ENCODE data around the gene GPD1L. TPM values are rescaled to one million over a fixed set of nuclear protein-coding genes. Genes with fewer than 3 reads are reported as not detected.

GPD1L gene
- total RNA-seq, 2 experiments from 2014 or later, result 6.6 to 10.1 TPM

GRCh38 chr3:32202496-32202895 is 96.1 kb downstream of the GPD1L start:
- intact Hi-C loops (cut with DNase I, micrococcal nuclease), result no loop called here
- ChIA-PET CTCF (interaction anchor here (0.6 kb wide), 1 partner anchor 43 kb away, joined by 3 read pairs; no protein-coding TSS in a partner anchor), POLR2A (no interaction called here)
- no peaks in the 10 kb centered on the region for H3K4me1 Mint-ChIP-seq
- no peaks in the 10 kb centered on the region for H3K9me3 Mint-ChIP-seq (ENCODE audit: low read depth)
- H3K4me3 Mint-ChIP-seq, result no peak overlapping the region
- H3K27ac Mint-ChIP-seq, result no peak overlapping the region
- ATAC-seq, result no peak
- H3K27me3 Mint-ChIP-seq, result peaks cover 3% of the 10 kb centered on the region
- DNase-seq, result no peak
- H3K36me3 Mint-ChIP-seq (ENCODE audit: low read depth), result no peaks in the 10 kb centered on the region

GRCh38 chr3:32203854-32204253 is 97.4 kb downstream of the GPD1L start:
- intact Hi-C loops (cut with DNase I, micrococcal nuclease), result no loop called here
- Mint-ChIP-seq H3K4me1 (no peaks in the 10 kb centered on the region), H3K27ac (no peak overlapping the region), H3K9me3 (ENCODE audit: low read depth) (no peaks in the 10 kb centered on the region), H3K27me3 (peaks cover 3% of the 10 kb centered on the region), H3K4me3 (no peak overlapping the region), H3K36me3 (ENCODE audit: low read depth) (no peaks in the 10 kb centered on the region)
- ChIA-PET CTCF (no interaction called here), POLR2A (no interaction called here)
- DNase-seq (no peak), ATAC-seq (no peak)

GRCh38 chr3:32208447-32208846 is 102.0 kb downstream of the GPD1L start:
- no peaks in the 10 kb centered on the region for H3K4me1 Mint-ChIP-seq
- intact Hi-C loops (cut with DNase I, micrococcal nuclease), result no loop called here
- ChIA-PET CTCF (interaction anchor here (1.2 to 1.6 kb wide), 2 partner anchors 31 to 39 kb away, joined by 4 to 5 read pairs; no protein-coding TSS in a partner anchor), POLR2A (no interaction called here)
- ATAC-seq, result no peak
- H3K9me3 Mint-ChIP-seq (ENCODE audit: low read depth), result no peaks in the 10 kb centered on the region
- H3K36me3 Mint-ChIP-seq (ENCODE audit: low read depth), result no peaks in the 10 kb centered on the region
- no peak overlapping the region for H3K4me3 Mint-ChIP-seq
- peaks cover 3% of the 10 kb centered on the region for H3K27me3 Mint-ChIP-seq
- H3K27ac Mint-ChIP-seq, result no peak overlapping the region
- no peak for DNase-seq

- Mint-ChIP-seq H3K9me3 (ENCODE audit: low read depth) (peaks cover 9% of the 10 kb centered on the region), H3K4me1 (no peaks in the 10 kb centered on the region), H3K27me3 (no peaks in the 10 kb centered on the region), H3K4me3 (no peak overlapping the region), H3K27ac (no peak overlapping the region), H3K36me3 (ENCODE audit: low read depth) (no peaks in the 10 kb centered on the region)
- ChIA-PET CTCF (interaction anchor here (1.2 to 1.4 kb wide), 4 partner anchors 9 to 42 kb away, joined by 3 to 6 read pairs (median 3); no protein-coding TSS in a partner anchor), POLR2A (no interaction called here)
- intact Hi-C loops (cut with DNase I, micrococcal nuclease), result no loop called here
- no peak for ATAC-seq
- DNase-seq, result no peak
Observed at GRCh38 chr3:32215185-32215584, 108.8 kb downstream of the GPD1L start.

GRCh38 chr3:32216172-32216783 is 109.9 kb downstream of the GPD1L start:
- ChIA-PET POLR2A (interaction anchor here (0.6 kb wide), 1 partner anchor 95 kb away, joined by 3 read pairs; no protein-coding TSS in a partner anchor), CTCF (interaction anchor here (1.2 to 1.4 kb wide), 3 partner anchors 8 to 39 kb away, joined by 3 to 6 read pairs (median 3); no protein-coding TSS in a partner anchor)
- Mint-ChIP-seq H3K4me3 (no peak overlapping the region), H3K27ac (no peak overlapping the region), H3K9me3 (ENCODE audit: low read depth) (peaks cover 9% of the 10 kb centered on the region), H3K36me3 (ENCODE audit: low read depth) (no peaks in the 10 kb centered on the region), H3K4me1 (no peaks in the 10 kb centered on the region), H3K27me3 (no peaks in the 10 kb centered on the region)
- ATAC-seq, result no peak
- intact Hi-C loops (cut with DNase I, micrococcal nuclease), result no loop called here
- DNase-seq, result no peak

- Mint-ChIP-seq H3K9me3 (ENCODE audit: low read depth) (peaks cover 9% of the 10 kb centered on the region), H3K4me1 (no peaks in the 10 kb centered on the region), H3K36me3 (ENCODE audit: low read depth) (no peaks in the 10 kb centered on the region), H3K4me3 (no peak overlapping the region), H3K27me3 (no peaks in the 10 kb centered on the region), H3K27ac (no peak overlapping the region)
- ChIA-PET POLR2A (no interaction called here), CTCF (interaction anchor here (0.6 to 1.3 kb wide), 2 partner anchors 23 to 563 kb away, joined by 3 read pairs; no protein-coding TSS in a partner anchor)
- no peak for DNase-seq
- no peak for ATAC-seq
- intact Hi-C loops (cut with DNase I, micrococcal nuclease), result no loop called here
Observed at GRCh38 chr3:32217339-32217738, 110.9 kb downstream of the GPD1L start.

Other genes starting within 250 kb of the GPD1L start
- 10 to 100 TPM; 11.2 to 11.8 TPM for gene OSBPL10, start 125.4 kb upstream of the GPD1L start, total RNA-seq
- gene ZNF860, start 124.9 kb upstream of the GPD1L start, total RNA-seq, result under 1 TPM; 0.11 to 0.30 TPM
- gene CMTM8, start 132.1 kb downstream of the GPD1L start, total RNA-seq, result 1 to 10 TPM; 8.1 to 9.3 TPM

All from activated CD4-positive, alpha-beta T cell treated with anti-CD3 and anti-CD28 coated beads for 36 hours (primary cell).